H1 (cell line): ENCODE data around the gene NMT2. TPM values are rescaled to one million over a fixed set of nuclear protein-coding genes. Genes with fewer than 3 reads are reported as not detected.

ENCODE experiments used
- CTCF ChIA-PET: fragments of 300-600 bp; sonication (Branson Sonifier 250); formaldehyde crosslinking; loops from one replicate; lab custom pipeline; 2021; ENCODE audit not compliant: partially characterized antibody; lab: Charles Lee
- POLR2A ChIA-PET: fragments of 300-600 bp; sonication (Branson Sonifier 250); formaldehyde crosslinking; loops from one replicate; lab custom pipeline; 2021; ENCODE audit warnings: inconsistent platforms; ENCODE audit not compliant: partially characterized antibody; lab: Charles Lee
- DNase-seq, 2 experiments: peaks; one replicate each; pipeline versions ENCODE4 v3.0.0 to v3.0.0-alpha.2; 2010 to 2022; ENCODE audit warnings: low spot score in 2 of 2, low read depth in 1 of 2, mixed read lengths in 1 of 2
- FAIRE-seq: peaks from 2 replicates; lab custom pipeline; 2011; peaks lifted over from hg19 to GRCh38; lab: Jason Lieb, UNC
- H2AFZ ChIP-seq: 2 replicates; pipeline ENCODE4 v1.8.1; 2012; ENCODE audit warnings: low read length, inconsistent platforms
- H2AK5ac ChIP-seq: 2 replicates; pipeline ENCODE4 v1.6.1; 2013; ENCODE audit warnings: low read depth, low read length
- H2BK120ac ChIP-seq: replicated peaks from 2 replicates; pipeline ENCODE3; 2013; ENCODE audit warnings: low read depth, low read length, inconsistent platforms
- H2BK12ac ChIP-seq: 2 replicates; pipeline ENCODE4 v1.6.1; 2013; ENCODE audit warnings: low read depth, low read length
- H2BK15ac ChIP-seq: 2 replicates; pipeline ENCODE4 v1.6.1; 2013; ENCODE audit warnings: low read length
- H2BK20ac ChIP-seq: 2 replicates; pipeline ENCODE4 v1.6.1; 2013; ENCODE audit warnings: low read length
- H2BK5ac ChIP-seq: 2 replicates; pipeline ENCODE4 v1.6.1; 2013; ENCODE audit warnings: low read depth, low read length
- H3K14ac ChIP-seq: 2 replicates; pipeline ENCODE4 v1.6.1; 2013; ENCODE audit warnings: inconsistent platforms; ENCODE audit not compliant: insufficient read length
- H3K18ac ChIP-seq: 2 replicates; pipeline ENCODE4 v1.6.1; 2013; ENCODE audit warnings: low read length; ENCODE audit errors: extremely low read depth
- H3K23ac ChIP-seq: 2 replicates; pipeline ENCODE4 v1.6.1; 2013; ENCODE audit warnings: inconsistent platforms; ENCODE audit not compliant: insufficient read length
- H3K23me2 ChIP-seq: 2 replicates; pipeline ENCODE4 v1.6.1; 2013; ENCODE audit warnings: low read depth, low read length
- H3K27ac ChIP-seq: 2 replicates; pipeline ENCODE4 v1.6.1; 2011; ENCODE audit warnings: low read depth, low read length, inconsistent platforms
- H3K27me3 ChIP-seq, 4 experiments: replicated peaks in 1 of 4; 1 replicate in 1 of 4; 2 replicates in 3 of 4; pipeline versions ENCODE4 v1.6.1 to v1.8.1; 2011 to 2013; ENCODE audit warnings: low read length in 3 of 4, mild to moderate bottlenecking in 3 of 4, inconsistent platforms in 2 of 4, mixed read lengths in 2 of 4, moderate library complexity in 1 of 4; ENCODE audit not compliant: control insufficient read depth in 3 of 4, insufficient read depth in 3 of 4; ENCODE audit errors: extremely low read depth in 1 of 4
- H3K36me3 ChIP-seq, 4 experiments: 2 replicates each; pipeline versions ENCODE4 v1.6.1 to v1.8.1; 2011 to 2013; ENCODE audit warnings: mild to moderate bottlenecking in 4 of 4, low read length in 3 of 4, moderate library complexity in 2 of 4, control low read depth in 1 of 4, inconsistent platforms in 1 of 4; ENCODE audit not compliant: insufficient read depth in 4 of 4, control insufficient read depth in 2 of 4
- H3K4ac ChIP-seq: replicated peaks from 2 replicates; pipeline ENCODE3; 2013; ENCODE audit warnings: low read length, low read depth, mixed read lengths, inconsistent platforms; ENCODE audit not compliant: insufficient read length
- H3K4me1 ChIP-seq, 4 experiments: replicated peaks in 1 of 4; 1 replicate in 1 of 4; 2 replicates in 3 of 4; pipeline versions ENCODE4 v1.6.1 to v1.8.1; 2011 to 2013; ENCODE audit warnings: low read length in 3 of 4, inconsistent platforms in 2 of 4, mixed read lengths in 1 of 4; ENCODE audit not compliant: insufficient read depth in 4 of 4, control insufficient read depth in 3 of 4
- H3K4me2 ChIP-seq, 2 experiments: 2 replicates each; pipeline versions ENCODE4 v1.6.1 to v1.8.1; 2011 to 2013; ENCODE audit warnings: low read depth in 2 of 2, low read length in 2 of 2, control low read depth in 1 of 2, inconsistent platforms in 1 of 2, mild to moderate bottlenecking in 1 of 2; ENCODE audit not compliant: insufficient read depth in 1 of 2
- H3K4me3 ChIP-seq, 4 experiments: fragments of 200-600, 300-600 bp in 1 of 4; sonication (generic), shearing (Covaris generic), sonication (Bioruptor Twin) in 1 of 4; 2 replicates each; pipeline versions ENCODE4 v1.5.1 to v1.8.1; 2011 to 2016; ENCODE audit warnings: low read length in 4 of 4, low read depth in 3 of 4, control low read depth in 2 of 4, inconsistent platforms in 2 of 4, mild to moderate bottlenecking in 2 of 4, mixed read lengths in 1 of 4, moderate library complexity in 1 of 4; ENCODE audit not compliant: insufficient read depth in 2 of 4; ENCODE audit errors: extremely low read depth in 1 of 4
- H3K56ac ChIP-seq: replicated peaks from 2 replicates; pipeline ENCODE3; 2013; ENCODE audit warnings: low read depth, mild to moderate bottlenecking, mixed read lengths, low read length, inconsistent platforms; ENCODE audit not compliant: insufficient read length
- H3K79me1 ChIP-seq: 2 replicates; pipeline ENCODE4 v1.6.1; 2013; ENCODE audit warnings: low read depth, low read length, control low read depth
- H3K79me2 ChIP-seq, 2 experiments: 2 replicates each; pipeline versions ENCODE4 v1.6.1 to v1.8.1; 2012 to 2013; ENCODE audit warnings: low read length in 2 of 2, mild to moderate bottlenecking in 2 of 2, inconsistent platforms in 1 of 2; ENCODE audit not compliant: insufficient read depth in 2 of 2, control insufficient read depth in 1 of 2
- H3K9ac ChIP-seq, 4 experiments: replicated peaks in 1 of 4; 1 replicate in 1 of 4; 2 replicates in 3 of 4; pipeline versions ENCODE4 v1.6.1 to v1.8.1; 2011 to 2013; ENCODE audit warnings: low read depth in 3 of 4, low read length in 3 of 4, control low read depth in 2 of 4, mild to moderate bottlenecking in 2 of 4, moderate library complexity in 2 of 4, inconsistent platforms in 1 of 4; ENCODE audit errors: extremely low read depth in 1 of 4
- H3K9me3 ChIP-seq, 2 experiments: 2 replicates each; pipeline versions ENCODE4 v1.6.1 to v1.8.1; 2012 to 2013; ENCODE audit warnings: mild to moderate bottlenecking in 2 of 2, moderate library complexity in 2 of 2, control low read depth in 1 of 2, inconsistent platforms in 1 of 2, low read depth in 1 of 2, low read length in 1 of 2, mixed read lengths in 1 of 2; ENCODE audit not compliant: insufficient read depth in 2 of 2
- H4K20me1 ChIP-seq, 2 experiments: replicated peaks in 1 of 2; 2 replicates each; pipeline versions ENCODE3 to v1.8.1; 2011 to 2013; ENCODE audit warnings: inconsistent platforms in 2 of 2, low read length in 2 of 2, mild to moderate bottlenecking in 1 of 2; ENCODE audit not compliant: insufficient read depth in 2 of 2, control insufficient read depth in 1 of 2
- H4K5ac ChIP-seq: 2 replicates; pipeline ENCODE4 v1.6.1; 2013; ENCODE audit warnings: low read length, low read depth, mixed read lengths, inconsistent platforms; ENCODE audit not compliant: insufficient read length
- H4K8ac ChIP-seq: 2 replicates; pipeline ENCODE4 v1.8.0; 2013; ENCODE audit warnings: mild to moderate bottlenecking, moderate library complexity, low read length, inconsistent platforms; ENCODE audit not compliant: insufficient read depth; ENCODE audit errors: extremely low read depth
- H4K91ac ChIP-seq: replicated peaks from 2 replicates; pipeline ENCODE3; 2013; ENCODE audit warnings: low read length, mixed read lengths, inconsistent platforms; ENCODE audit not compliant: insufficient read length
- ASH2L ChIP-seq: fragments of 200-600, 300-600 bp; sonication (generic); IDR thresholded peaks from one replicate; pipeline ENCODE4 v1.7.1; 2017; ENCODE audit warnings: low read length
- CTCF ChIP-seq, 3 experiments: IDR thresholded peaks; 1 replicate in 2 of 3; 2 replicates in 1 of 3; pipeline versions ENCODE4 v1.5.1 to v1.6.1; 2011; ENCODE audit warnings: low read length in 3 of 3, mild to moderate bottlenecking in 3 of 3, inconsistent platforms in 2 of 3, low read depth in 1 of 3, moderate library complexity in 1 of 3; ENCODE audit not compliant: insufficient read depth in 1 of 3; ENCODE audit errors: control extremely low read depth in 1 of 3
- JUND ChIP-seq: IDR thresholded peaks from 2 replicates; pipeline ENCODE4 v1.6.1; 2011; ENCODE audit warnings: mild to moderate bottlenecking, improper control_type of control experiment, low read length
- PHF8 ChIP-seq: fragments of 200-600 bp; sonication (generic); conservative IDR thresholded peaks from 2 replicates; pipeline ENCODE4 v1.7.1; 2012; ENCODE audit warnings: low read depth, mild to moderate bottlenecking, inconsistent platforms, low read length, moderate library complexity
- POLR2A ChIP-seq, 2 experiments: IDR thresholded peaks; 1 replicate in 1 of 2; 2 replicates in 1 of 2; pipeline ENCODE4 v1.6.1; 2011; ENCODE audit warnings: low read depth in 2 of 2, low read length in 2 of 2, mild to moderate bottlenecking in 2 of 2; ENCODE audit errors: control extremely low read depth in 1 of 2
- SIX5 ChIP-seq: IDR thresholded peaks from 2 replicates; pipeline ENCODE4 v1.6.1; 2011; ENCODE audit warnings: mild to moderate bottlenecking, low read depth, low read length
- SP4 ChIP-seq: IDR thresholded peaks from 2 replicates; pipeline ENCODE4 v1.6.1; 2012; ENCODE audit warnings: low read length, inconsistent platforms
- SRF ChIP-seq: IDR thresholded peaks from 2 replicates; pipeline ENCODE4 v1.6.1; 2011; ENCODE audit warnings: mild to moderate bottlenecking, low read depth, low read length, moderate library complexity
- TAF7 ChIP-seq: optimal IDR thresholded peaks from 2 replicates; pipeline ENCODE3; 2011; ENCODE audit warnings: low read depth, mild to moderate bottlenecking, inconsistent platforms, low read length, moderate library complexity, borderline replicate concordance
- TCF12 ChIP-seq: IDR thresholded peaks from 2 replicates; pipeline ENCODE4 v1.6.1; 2011; ENCODE audit warnings: low read depth, mild to moderate bottlenecking, low read length
- USF2 ChIP-seq: IDR thresholded peaks from 2 replicates; pipeline ENCODE4 v1.6.1; 2011; ENCODE audit warnings: low read length, improper control_type of control experiment
- WGBS, 2 experiments: shearing (Covaris generic) in 1 of 2; methylation state at CpG; one replicate each; pipeline versions ENCODE4 v1.1.6 to v1.1.7; 2013 to 2015; ENCODE audit warnings: low lambda C conversion rate in 2 of 2, mixed read lengths in 2 of 2, inconsistent platforms in 1 of 2, low coverage in 1 of 2, missing lambda C conversion rate in 1 of 2; ENCODE audit not compliant: insufficient replicate concordance in 2 of 2, insufficient coverage in 1 of 2, insufficient read length in 1 of 2; ENCODE audit errors: extremely low coverage in 1 of 2, missing lambda C conversion rate in 1 of 2; 5-methylcytosine and 5-hydroxymethylcytosine counted together
- polyA plus RNA-seq, 7 experiments: library from polyadenylated mRNA; depleted of rRNA in 3 of 7; stranded (reverse) in 5 of 7; unstranded in 2 of 7; fragments of >200 nt in 5 of 7; fragments of 200-250 nt in 2 of 7; gene quantifications; 1 replicate in 5 of 7; 2 replicates in 1 of 7; 4 replicates in 1 of 7; pipeline versions ENCODE4 v1.2.1 to v1.2.3, GENCODE V29; 2011 to 2013; ENCODE audit warnings: missing spikeins in 2 of 7, mixed read lengths in 2 of 7
- total RNA-seq: library from RNA; stranded (reverse); fragmentation: NEBNext Ultra II Directional; extraction: Animal tissue kit (Norgen Biotek cat#: 25700); gene quantifications from 2 replicates; pipeline ENCODE4 v1.2.1, GENCODE V29; 2021

The NMT2 gene
- total and polyA plus RNA-seq, 2 of the 8 experiments (the other 6 are each of a cell fraction or from before 2014, with no cell fraction given), result 4.4 to 15.4 TPM

GRCh38 chr10:15182540-15183207 is 14.2 kb upstream of the NMT2 start:
- H2AFZ ChIP-seq, result no peak overlapping the region
- no peak overlapping the region for H2BK15ac ChIP-seq
- H4K5ac ChIP-seq, result no peak overlapping the region
- FAIRE-seq, result no peak
- no peak for DNase-seq
- H3K4me1 ChIP-seq, result no peaks in the 10 kb centered on the region
- H3K9ac ChIP-seq, result no peak overlapping the region
- H2BK20ac ChIP-seq, result no peak overlapping the region
- H3K9me3 ChIP-seq, result no peaks in the 10 kb centered on the region
- H3K4me2 ChIP-seq, result no peak overlapping the region
- no peak overlapping the region for H3K56ac ChIP-seq
- no peak overlapping the region for H3K18ac ChIP-seq
- no peaks in the 10 kb centered on the region for H3K23me2 ChIP-seq
- H2BK12ac ChIP-seq, result no peak overlapping the region
- no peaks in the 10 kb centered on the region for H3K27me3 ChIP-seq
- H3K4ac ChIP-seq, result no peak overlapping the region
- no peaks in the 10 kb centered on the region for H3K79me1 ChIP-seq
- ChIA-PET POLR2A (no interaction called here), CTCF (interaction anchor here (2.9 kb wide), 1 partner anchor 10 kb away, joined by 11 read pairs; no protein-coding TSS in a partner anchor)
- no peaks in the 10 kb centered on the region for H3K79me2 ChIP-seq
- H3K27ac ChIP-seq, result no peak overlapping the region
- no peak overlapping the region for H3K23ac ChIP-seq
- no peaks in the 10 kb centered on the region for H3K36me3 ChIP-seq
- H2AK5ac ChIP-seq, result no peak overlapping the region
- H4K91ac ChIP-seq, result no peak overlapping the region
- WGBS, 2 experiments, result 95% methylated on average over 8 of the region's 8 CpGs; no CpG with 5 or more reads in 1 of the 2 experiments
- H3K4me3 ChIP-seq, result no peak overlapping the region
- H2BK5ac ChIP-seq, result no peak overlapping the region
- no peak overlapping the region for H3K14ac ChIP-seq
- no peaks in the 10 kb centered on the region for H4K20me1 ChIP-seq
- no peak overlapping the region for H4K8ac ChIP-seq
- no peak overlapping the region for H2BK120ac ChIP-seq
- no peak for TF ChIP-seq SRF
- TF ChIP-seq SIX5, result no peak
- no peak for TF ChIP-seq TCF12
- TF ChIP-seq POLR2A (IDR thresholded peaks at IDR 0.05; ENCODE audit: control extremely low read depth in 1 of 2, low read depth in 2 of 2, low read length in 2 of 2), result no peak
- no peak for TF ChIP-seq ASH2L
- no peak for TF ChIP-seq JUND
- no peak for TF ChIP-seq PHF8
- no peak for TF ChIP-seq TAF7
- TF ChIP-seq USF2, result no peak
- TF ChIP-seq SP4, result no peak
- no peak for TF ChIP-seq CTCF (IDR thresholded peaks at IDR 0.05; ENCODE audit: control extremely low read depth in 1 of 3, insufficient read depth in 1 of 3, low read depth in 1 of 3, low read length in 3 of 3)
